GM23338 (cell line): ENCODE data around the gene PLEKHH3. TPM values are rescaled to one million over a fixed set of nuclear protein-coding genes. Genes with fewer than 3 reads are reported as not detected.

Source experiments
- ATAC-seq: fragments of 200-7000 bp; cut with Tn5 transposase; 3 replicates; pipeline ENCODE4 v1.9.1; 2020
- DNase-seq: peaks from one replicate; pipeline ENCODE4 v3.0.0-alpha.2; 2015; ENCODE audit warnings: low spot score
- H2AFZ ChIP-seq: fragments of 200-600 bp; sonication (generic); 2 replicates; pipeline ENCODE4 v1.8.0; 2016; ENCODE audit warnings: antibody characterized with exemption, mild to moderate bottlenecking, moderate library complexity
- H3F3A ChIP-seq: fragments of 200-600 bp; sonication (generic); replicated peaks from 2 replicates; pipeline ENCODE4 v1.8.0; 2017; ENCODE audit warnings: antibody characterized with exemption, mixed run types, low read depth
- H3K27ac ChIP-seq: fragments of 200-600 bp; sonication (generic); 2 replicates; pipeline ENCODE4 v1.6.1; 2016; ENCODE audit warnings: low read depth
- H3K27me3 ChIP-seq: fragments of 200-600 bp; sonication (generic); 2 replicates; pipeline ENCODE4 v1.8.0; 2016; ENCODE audit warnings: mild to moderate bottlenecking, mixed run types, moderate library complexity; ENCODE audit not compliant: insufficient read depth
- H3K36me3 ChIP-seq: fragments of 200-600 bp; sonication (generic); 2 replicates; pipeline ENCODE4 v1.8.0; 2016; ENCODE audit warnings: mild to moderate bottlenecking; ENCODE audit not compliant: insufficient read depth
- H3K4me1 ChIP-seq: fragments of 200-600 bp; sonication (generic); 2 replicates; pipeline ENCODE4 v1.8.0; 2016; ENCODE audit warnings: mild to moderate bottlenecking, moderate library complexity; ENCODE audit not compliant: insufficient read depth
- H3K4me2 ChIP-seq: fragments of 200-600 bp; sonication (generic); 2 replicates; pipeline ENCODE4 v1.7.1; 2017; ENCODE audit warnings: mixed run types
- H3K4me3 ChIP-seq: fragments of 200-600 bp; sonication (generic); 2 replicates; pipeline ENCODE4 v1.6.1; 2016; ENCODE audit warnings: mixed run types
- H3K79me2 ChIP-seq: fragments of 200-600 bp; sonication (generic); replicated peaks from 2 replicates; pipeline ENCODE4 v1.8.0; 2017; ENCODE audit warnings: mild to moderate bottlenecking; ENCODE audit not compliant: insufficient read depth
- H3K9me2 ChIP-seq: fragments of 200-600 bp; sonication (generic); 2 replicates; pipeline ENCODE4 v1.8.0; 2017; ENCODE audit not compliant: insufficient read depth
- H4K20me1 ChIP-seq: fragments of 200-600 bp; sonication (generic); replicated peaks from 2 replicates; pipeline ENCODE4 v1.8.0; 2017; ENCODE audit warnings: mild to moderate bottlenecking; ENCODE audit not compliant: insufficient read depth
- H3K27ac Mint-ChIP-seq: 2 replicates; pipeline ENCODE4 v1.8.0; 2020; ENCODE audit warnings: inconsistent platforms, mild to moderate bottlenecking, moderate library complexity, mixed read lengths
- H3K27me3 Mint-ChIP-seq: 3 replicates; pipeline ENCODE4 v1.8.0; 2022; ENCODE audit warnings: low read depth, mild to moderate bottlenecking, moderate library complexity, mixed read lengths, inconsistent platforms; ENCODE audit not compliant: insufficient read depth, poor library complexity
- H3K36me3 Mint-ChIP-seq: 3 replicates; pipeline ENCODE4 v1.8.0; 2021; ENCODE audit warnings: low read depth, mild to moderate bottlenecking, inconsistent platforms, moderate library complexity, mixed read lengths
- H3K4me1 Mint-ChIP-seq: 3 replicates; pipeline ENCODE4 v1.8.0; 2020; ENCODE audit warnings: mild to moderate bottlenecking, inconsistent platforms, mixed read lengths
- H3K4me3 Mint-ChIP-seq: 3 replicates; pipeline ENCODE4 v1.8.0; 2021; ENCODE audit warnings: moderate library complexity, mild to moderate bottlenecking, inconsistent platforms, mixed read lengths
- H3K9me3 Mint-ChIP-seq: 3 replicates; pipeline ENCODE4 v1.8.0; 2020; ENCODE audit warnings: moderate library complexity, mild to moderate bottlenecking, inconsistent platforms, mixed read lengths
- CREB1 ChIP-seq: fragments of 250-450 bp; sonication (Bioruptor Pico); IDR thresholded peaks from 2 replicates; pipeline ENCODE4 v1.5.0; 2020; ENCODE audit warnings: low read depth, mild to moderate bottlenecking, moderate library complexity
- CTCF ChIP-seq, 2 experiments: fragments of 200-600 bp in 1 of 2; sonication (generic) in 1 of 2; conservative IDR thresholded peaks; 2 replicates each; pipeline versions ENCODE4 v1.5.1 to v1.6.1; 2016 to 2017; ENCODE audit warnings: antibody characterized with exemption in 2 of 2, low read depth in 2 of 2, mild to moderate bottlenecking in 2 of 2, moderate library complexity in 1 of 2
- ETS1 ChIP-seq: IDR thresholded peaks from 2 replicates; pipeline ENCODE4 v1.6.1; 2016; ENCODE audit warnings: antibody characterized with exemption
- EZH2phosphoT487 ChIP-seq: fragments of 200-600 bp; sonication (generic); IDR thresholded peaks from one replicate; pipeline ENCODE4 v1.8.1; 2018; ENCODE audit warnings: antibody characterized with exemption; ENCODE audit not compliant: unreplicated experiment
- NANOG ChIP-seq: IDR thresholded peaks from 2 replicates; pipeline ENCODE4 v1.6.1; 2016; ENCODE audit warnings: antibody characterized with exemption, borderline replicate concordance
- POLR2AphosphoS5 ChIP-seq: IDR thresholded peaks from 2 replicates; pipeline ENCODE4 v1.6.1; 2016; ENCODE audit warnings: antibody characterized with exemption, low read depth
- REST ChIP-seq: IDR thresholded peaks from one replicate; pipeline ENCODE4 v1.6.1; 2018; ENCODE audit warnings: antibody characterized with exemption; ENCODE audit not compliant: unreplicated experiment
- ZNF331 ChIP-seq: fragments of 250-450 bp; sonication (Bioruptor Pico); IDR thresholded peaks from 2 replicates; pipeline ENCODE4 v1.5.0; 2020; ENCODE audit warnings: low read depth, mild to moderate bottlenecking, moderate library complexity
- ZNF462 ChIP-seq: fragments of 250-450 bp; sonication (Bioruptor Pico); IDR thresholded peaks from 2 replicates; pipeline ENCODE4 v1.5.0; 2020; ENCODE audit warnings: mild to moderate bottlenecking, moderate library complexity
- polyA plus RNA-seq: library from polyadenylated mRNA; unstranded; fragments of >200 nt; fragmentation: Nextera tagmentation; extraction: Ambion mirVana; gene quantifications from 2 replicates; pipeline ENCODE4 v1.2.1, GENCODE V29; 2016
- total RNA-seq: library from RNA; depleted of rRNA; stranded (reverse); fragments of >200 nt; shearing (Covaris generic); gene quantifications from 2 replicates; pipeline ENCODE4 v1.2.3, GENCODE V29; 2014

PLEKHH3 gene
- total and polyA plus RNA-seq, 2 experiments from 2014 or later: 10.9 to 24.2 TPM

GRCh38 chr17:42640121-42640520 is 36.7 kb downstream of the PLEKHH3 start (continued):
- TF ChIP-seq ZNF462: no peak
- TF ChIP-seq EZH2phosphoT487: no peak
- TF ChIP-seq REST: no peak

GRCh38 chr17:42639525-42640113 is 37.2 kb downstream of the PLEKHH3 start:
- no peaks in the 10 kb centered on the region for H3K36me3 ChIP-seq
- H3K4me3 Mint-ChIP-seq: no peak overlapping the region
- H3K79me2 ChIP-seq: no peaks in the 10 kb centered on the region
- H3K4me1 ChIP-seq: peaks cover 5% of the 10 kb centered on the region; the same call in 1 of the 2 replicates
- ATAC-seq (peak; percentile 54), DNase-seq (no peak)
- H3F3A ChIP-seq: no peaks in the 10 kb centered on the region
- no peak overlapping the region for H3K27ac ChIP-seq
- no peaks in the 10 kb centered on the region for H3K9me2 ChIP-seq
- no peak overlapping the region for H3K4me2 ChIP-seq
- no peak overlapping the region for H3K27ac Mint-ChIP-seq
- H3K9me3 Mint-ChIP-seq: no peaks in the 10 kb centered on the region
- peaks cover 8% of the 10 kb centered on the region for H3K4me1 Mint-ChIP-seq
- H3K4me3 ChIP-seq: no peak overlapping the region
- H3K27me3 Mint-ChIP-seq: peaks cover 6% of the 10 kb centered on the region
- no peaks in the 10 kb centered on the region for H3K27me3 ChIP-seq
- H3K36me3 Mint-ChIP-seq: no peaks in the 10 kb centered on the region
- H4K20me1 ChIP-seq: no peaks in the 10 kb centered on the region
- no peak overlapping the region for H2AFZ ChIP-seq
- TF ChIP-seq CTCF (conservative IDR thresholded peaks at IDR 0.05; ENCODE audit: low read depth in 2 of 2) (no peak), ETS1 (no peak), ZNF331 (CRISPR knock-in tag) (no peak), NANOG (no peak), POLR2AphosphoS5 (no peak), CREB1 (CRISPR knock-in tag) (no peak), EZH2phosphoT487 (no peak)
